Tibial nerve (tissue), 4 donors: ENCODE results near the gene SMIM24.

Experiments
- EP300 ChIP-seq, 2 donors: sonication (generic); formaldehyde crosslinking; IDR thresholded peaks; one replicate each; pipeline ENCODE4 v1.6.1; 2017; ENCODE audit warnings: antibody characterized with exemption in 2 of 2, mild to moderate bottlenecking in 1 of 2
- POLR2A ChIP-seq, 2 donors: fragments of 450-650 bp; IDR thresholded peaks; one replicate each; pipeline ENCODE4 v1.6.1; 2017; ENCODE audit warnings: antibody characterized with exemption in 2 of 2, mild to moderate bottlenecking in 2 of 2, moderate library complexity in 2 of 2
- TF ChIP-seq, protein P1 (sequence below), 5 experiments: fragments of 200-600 bp in 3 of 5; fragments of 450-650 bp in 2 of 5; sonication (generic) in 3 of 5; IDR thresholded peaks; one replicate each; pipeline ENCODE4 v1.5.1; 2016 to 2019; ENCODE audit warnings: antibody characterized with exemption in 5 of 5, mild to moderate bottlenecking in 3 of 5, moderate library complexity in 2 of 5

DNA sequence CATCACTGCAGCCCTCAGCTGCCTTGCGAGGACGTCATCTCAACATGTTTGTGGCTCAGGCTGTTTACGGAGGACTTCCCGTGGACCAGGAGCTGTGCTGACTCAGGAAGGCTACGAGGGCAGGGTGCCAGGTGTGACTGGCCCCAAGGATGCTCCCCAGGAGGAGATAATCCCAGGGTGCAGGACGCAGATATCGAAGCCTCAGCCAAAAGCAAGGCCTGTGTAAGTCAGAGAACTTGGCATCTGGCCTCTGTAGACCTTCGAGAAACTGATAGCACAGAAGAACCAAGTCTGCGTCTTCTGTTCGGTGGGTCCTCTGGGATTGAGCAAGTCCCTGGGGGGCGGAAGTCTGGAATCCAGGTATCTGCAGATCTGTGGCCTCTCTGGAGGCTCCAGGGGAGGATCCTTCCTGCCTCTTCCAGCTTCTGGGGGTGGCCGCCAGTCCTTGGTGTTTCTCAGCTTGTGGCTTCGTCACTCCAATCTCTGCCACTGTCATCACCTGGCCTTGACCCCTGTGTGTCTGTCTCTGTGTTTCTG is 22.8 kb upstream of the SMIM24 start:
- TF ChIP-seq, protein P1, sequence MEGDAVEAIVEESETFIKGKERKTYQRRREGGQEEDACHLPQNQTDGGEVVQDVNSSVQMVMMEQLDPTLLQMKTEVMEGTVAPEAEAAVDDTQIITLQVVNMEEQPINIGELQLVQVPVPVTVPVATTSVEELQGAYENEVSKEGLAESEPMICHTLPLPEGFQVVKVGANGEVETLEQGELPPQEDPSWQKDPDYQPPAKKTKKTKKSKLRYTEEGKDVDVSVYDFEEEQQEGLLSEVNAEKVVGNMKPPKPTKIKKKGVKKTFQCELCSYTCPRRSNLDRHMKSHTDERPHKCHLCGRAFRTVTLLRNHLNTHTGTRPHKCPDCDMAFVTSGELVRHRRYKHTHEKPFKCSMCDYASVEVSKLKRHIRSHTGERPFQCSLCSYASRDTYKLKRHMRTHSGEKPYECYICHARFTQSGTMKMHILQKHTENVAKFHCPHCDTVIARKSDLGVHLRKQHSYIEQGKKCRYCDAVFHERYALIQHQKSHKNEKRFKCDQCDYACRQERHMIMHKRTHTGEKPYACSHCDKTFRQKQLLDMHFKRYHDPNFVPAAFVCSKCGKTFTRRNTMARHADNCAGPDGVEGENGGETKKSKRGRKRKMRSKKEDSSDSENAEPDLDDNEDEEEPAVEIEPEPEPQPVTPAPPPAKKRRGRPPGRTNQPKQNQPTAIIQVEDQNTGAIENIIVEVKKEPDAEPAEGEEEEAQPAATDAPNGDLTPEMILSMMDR (IDR thresholded peaks at IDR 0.05) = no peak
- TF ChIP-seq EP300 (IDR thresholded peaks at IDR 0.05) (no peak), POLR2A (IDR thresholded peaks at IDR 0.05) (no peak)
